VCaP (cell line): ENCODE results near the gene ADRB1.

ENCODE experiments used
- H3K27ac ChIP-seq: fragments of 450-650 bp; 2 replicates; pipeline ENCODE4 v1.5.1; 2017
- TF ChIP-seq, protein P1 (sequence below): fragments of 450-650 bp; conservative IDR thresholded peaks from 2 replicates; pipeline ENCODE4 v1.5.1; 2017; ENCODE audit warnings: mild to moderate bottlenecking, moderate library complexity

ADRB1 gene

GRCh38 chr10:114027041-114027394 is 16.6 kb upstream of the ADRB1 start:
- H3K27ac ChIP-seq = peak overlapping the region; percentile 75
- TF ChIP-seq, protein P1, sequence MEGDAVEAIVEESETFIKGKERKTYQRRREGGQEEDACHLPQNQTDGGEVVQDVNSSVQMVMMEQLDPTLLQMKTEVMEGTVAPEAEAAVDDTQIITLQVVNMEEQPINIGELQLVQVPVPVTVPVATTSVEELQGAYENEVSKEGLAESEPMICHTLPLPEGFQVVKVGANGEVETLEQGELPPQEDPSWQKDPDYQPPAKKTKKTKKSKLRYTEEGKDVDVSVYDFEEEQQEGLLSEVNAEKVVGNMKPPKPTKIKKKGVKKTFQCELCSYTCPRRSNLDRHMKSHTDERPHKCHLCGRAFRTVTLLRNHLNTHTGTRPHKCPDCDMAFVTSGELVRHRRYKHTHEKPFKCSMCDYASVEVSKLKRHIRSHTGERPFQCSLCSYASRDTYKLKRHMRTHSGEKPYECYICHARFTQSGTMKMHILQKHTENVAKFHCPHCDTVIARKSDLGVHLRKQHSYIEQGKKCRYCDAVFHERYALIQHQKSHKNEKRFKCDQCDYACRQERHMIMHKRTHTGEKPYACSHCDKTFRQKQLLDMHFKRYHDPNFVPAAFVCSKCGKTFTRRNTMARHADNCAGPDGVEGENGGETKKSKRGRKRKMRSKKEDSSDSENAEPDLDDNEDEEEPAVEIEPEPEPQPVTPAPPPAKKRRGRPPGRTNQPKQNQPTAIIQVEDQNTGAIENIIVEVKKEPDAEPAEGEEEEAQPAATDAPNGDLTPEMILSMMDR = no peak

- TF ChIP-seq, protein P1 = no peak
- H3K27ac ChIP-seq = peak overlapping the region; percentile 75
Measured at GRCh38 chr10:114027951-114028350, 15.7 kb upstream of the ADRB1 start.

DNA sequence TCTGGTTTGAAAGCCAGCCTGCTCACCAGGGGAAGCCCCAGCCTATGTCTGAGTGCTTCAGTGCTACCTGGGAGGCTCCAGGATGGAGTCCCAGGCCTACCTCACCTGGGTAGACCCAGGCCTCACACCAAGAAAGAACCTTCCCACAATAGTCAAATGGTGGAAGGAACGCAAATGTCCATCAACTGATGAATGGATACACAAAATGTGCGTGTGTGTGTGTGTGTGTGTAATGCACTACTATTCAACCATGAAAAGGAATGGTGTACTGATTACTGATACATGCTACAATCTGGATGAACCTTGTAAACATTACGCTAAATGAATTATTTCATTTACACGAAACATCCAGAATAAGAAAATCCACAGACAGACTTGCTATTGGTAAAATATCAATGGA is 15.2 kb upstream of the ADRB1 start:
- no peak overlapping the region for H3K27ac ChIP-seq
- TF ChIP-seq, protein P1 = no peak

GRCh38 chr10:114029655-114030054 is 14.0 kb upstream of the ADRB1 start:
- TF ChIP-seq, protein P1 = no peak
- H3K27ac ChIP-seq = no peak overlapping the region

- TF ChIP-seq, protein P1 = no peak
- H3K27ac ChIP-seq = no peak overlapping the region
Measured at GRCh38 chr10:114030140-114030539, 13.5 kb upstream of the ADRB1 start.

DNA sequence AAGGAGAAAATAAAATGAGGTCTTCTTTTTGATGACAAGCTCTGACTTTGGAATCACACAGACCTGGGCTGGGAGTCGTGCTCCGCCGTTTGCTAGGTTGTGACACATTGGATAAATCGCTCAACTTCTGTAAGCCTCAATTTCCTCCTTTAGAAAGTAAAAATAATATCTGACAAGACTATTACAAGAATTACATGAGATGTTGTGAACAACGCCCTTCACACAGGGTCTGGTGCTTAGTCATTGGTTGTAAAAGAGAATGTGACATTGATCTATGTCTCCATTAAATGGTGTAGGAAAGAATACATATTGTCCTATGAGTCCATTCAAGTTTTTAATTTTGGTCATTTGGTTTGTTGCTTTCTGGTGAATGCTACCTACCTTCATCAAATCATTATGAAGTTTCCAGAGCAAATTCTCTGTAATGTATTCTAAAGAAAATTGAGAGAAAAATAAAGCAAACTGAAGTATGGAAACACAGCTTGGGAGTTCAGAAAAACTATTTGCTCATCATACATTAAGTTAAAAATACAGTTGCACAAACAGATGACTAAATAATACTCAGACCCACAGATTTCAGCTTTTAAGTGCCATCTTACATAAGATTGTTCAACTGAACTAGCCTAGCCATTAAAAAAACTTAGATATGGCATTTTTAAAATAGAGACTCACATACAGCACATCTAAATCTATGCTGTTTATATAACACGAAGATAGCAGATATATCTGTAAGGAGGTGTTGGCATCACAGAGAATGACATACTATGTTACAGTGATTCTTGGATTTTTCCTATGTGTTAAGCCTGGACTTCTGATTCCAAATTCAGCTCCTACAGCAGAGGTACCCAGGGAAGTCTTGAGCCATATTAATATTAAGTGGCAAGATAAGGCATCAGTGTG is 12.3 kb upstream of the ADRB1 start:
- H3K27ac ChIP-seq = no peak overlapping the region
- TF ChIP-seq, protein P1 = no peak

DNA sequence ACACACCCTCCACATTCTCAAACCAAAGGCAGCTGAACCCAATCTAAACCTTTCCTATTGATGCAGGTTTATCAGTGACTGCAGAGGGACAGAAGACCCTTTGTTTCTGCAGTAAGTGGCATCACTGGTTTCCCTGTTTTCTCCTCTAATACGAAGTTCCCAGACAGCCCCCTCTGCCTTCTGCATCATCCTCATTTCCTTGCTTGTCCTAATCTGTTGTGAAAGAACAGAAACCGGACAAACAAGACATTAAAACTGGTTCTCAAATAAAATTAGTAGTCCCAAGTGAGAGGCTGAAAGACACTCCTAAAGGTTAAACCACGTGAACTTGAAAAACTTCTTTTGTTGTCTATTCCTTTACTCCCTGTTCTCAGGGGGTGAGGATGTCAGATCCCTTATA is 10.1 kb upstream of the ADRB1 start:
- peak overlapping the region; percentile 47 for H3K27ac ChIP-seq
- TF ChIP-seq, protein P1 = no peak
